ENCODE measurements around the gene PIEZO2.

DNA sequence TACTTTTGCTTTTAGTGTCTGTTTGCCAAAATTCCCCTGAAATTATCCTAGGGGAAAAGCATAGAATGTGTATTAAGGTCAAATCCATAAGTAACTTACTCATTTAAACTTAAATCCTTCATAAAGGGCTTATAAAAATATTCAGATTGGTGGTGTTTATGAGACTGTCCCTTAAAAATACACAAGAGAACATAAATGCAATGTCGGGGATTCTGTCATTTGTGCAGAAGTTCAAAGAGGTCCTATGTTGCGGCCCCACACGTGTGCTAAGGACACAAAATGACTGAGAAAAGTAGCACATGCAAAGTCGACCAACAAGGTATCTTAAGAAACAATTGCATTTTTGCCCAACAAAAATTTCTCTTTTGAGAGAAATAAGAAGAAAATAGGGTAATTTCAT, 225.1 kb downstream of the PIEZO2 start:
- TF ChIP-seq, protein P1, sequence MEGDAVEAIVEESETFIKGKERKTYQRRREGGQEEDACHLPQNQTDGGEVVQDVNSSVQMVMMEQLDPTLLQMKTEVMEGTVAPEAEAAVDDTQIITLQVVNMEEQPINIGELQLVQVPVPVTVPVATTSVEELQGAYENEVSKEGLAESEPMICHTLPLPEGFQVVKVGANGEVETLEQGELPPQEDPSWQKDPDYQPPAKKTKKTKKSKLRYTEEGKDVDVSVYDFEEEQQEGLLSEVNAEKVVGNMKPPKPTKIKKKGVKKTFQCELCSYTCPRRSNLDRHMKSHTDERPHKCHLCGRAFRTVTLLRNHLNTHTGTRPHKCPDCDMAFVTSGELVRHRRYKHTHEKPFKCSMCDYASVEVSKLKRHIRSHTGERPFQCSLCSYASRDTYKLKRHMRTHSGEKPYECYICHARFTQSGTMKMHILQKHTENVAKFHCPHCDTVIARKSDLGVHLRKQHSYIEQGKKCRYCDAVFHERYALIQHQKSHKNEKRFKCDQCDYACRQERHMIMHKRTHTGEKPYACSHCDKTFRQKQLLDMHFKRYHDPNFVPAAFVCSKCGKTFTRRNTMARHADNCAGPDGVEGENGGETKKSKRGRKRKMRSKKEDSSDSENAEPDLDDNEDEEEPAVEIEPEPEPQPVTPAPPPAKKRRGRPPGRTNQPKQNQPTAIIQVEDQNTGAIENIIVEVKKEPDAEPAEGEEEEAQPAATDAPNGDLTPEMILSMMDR (IDR thresholded peaks at IDR 0.05; ENCODE audit: insufficient read depth, low read depth, low read length) = no peak
- no peak for TF ChIP-seq EZH2 (IDR thresholded peaks at IDR 0.05; ENCODE audit: insufficient read depth, low read length)
